Activated CD4-positive, CD25-positive, alpha-beta regulatory T cell treated with anti-CD3 and anti-CD28 coated beads, Interleukin-2, amount 50 U/mL, for 16 hours (primary cell): ENCODE results near the gene TSKS.
"Not testable (repeated sequence)": the region's sequence is repeated elsewhere in the genome, so short reads cannot be mapped to it uniquely, and the experiment has no call there.

Source experiments
- DNase-seq: peaks from one replicate; pipeline ENCODE4 v3.0.0-alpha.2; 2020; ENCODE audit warnings: low read depth, low spot score

Gene TSKS

GRCh38 chr19:49766007-49766929 lies 3.2 kb upstream of the TSKS start:
- peak; percentile 99 for DNase-seq

- no peak for DNase-seq
Measured at GRCh38 chr19:49764341-49764740, 1.2 kb upstream of the TSKS start.

GRCh38 chr19:49761625-49762311 lies 1.3 kb downstream of the TSKS start:
- no peak for DNase-seq

- DNase-seq = no peak
Measured at GRCh38 chr19:49761249-49761624, 1.9 kb downstream of the TSKS start.

GRCh38 chr19:49758292-49758691 lies 4.8 kb downstream of the TSKS start:
- DNase-seq = no peak

- DNase-seq = no peak
Measured at GRCh38 chr19:49755956-49756355, 7.2 kb downstream of the TSKS start.

GRCh38 chr19:49752701-49753100 lies 10.4 kb downstream of the TSKS start:
- no peak for DNase-seq

- no peak for DNase-seq
Measured at GRCh38 chr19:49749771-49750170, 13.3 kb downstream of the TSKS start.

- DNase-seq = no peak
Measured at GRCh38 chr19:49749055-49749716, 13.9 kb downstream of the TSKS start.

GRCh38 chr19:49746206-49746958 lies 16.7 kb downstream of the TSKS start:
- DNase-seq = peak; percentile 8

GRCh38 chr19:49744946-49745381 lies 18.1 kb downstream of the TSKS start:
- DNase-seq = no peak

- DNase-seq = no peak
Measured at GRCh38 chr19:49741210-49741844, 21.8 kb downstream of the TSKS start.

- DNase-seq = no peak
Measured at GRCh38 chr19:49739933-49740332, 23.2 kb downstream of the TSKS start.

- no peak for DNase-seq
Measured at GRCh38 chr19:49739098-49739497, 24.0 kb downstream of the TSKS start.

- DNase-seq = no peak
Measured at GRCh38 chr19:49738268-49738667, 24.8 kb downstream of the TSKS start.

GRCh38 chr19:49730166-49730565 lies 32.9 kb downstream of the TSKS start:
- DNase-seq = no peak

GRCh38 chr19:49727217-49728030 lies 35.7 kb downstream of the TSKS start:
- no peak for DNase-seq

- not testable (repeated sequence) for DNase-seq
Measured at GRCh38 chr19:49719420-49719819, 43.7 kb downstream of the TSKS start.

- no peak for DNase-seq
Measured at GRCh38 chr19:49718991-49719390, 44.1 kb downstream of the TSKS start.

GRCh38 chr19:49718511-49718910 lies 44.6 kb downstream of the TSKS start:
- no peak for DNase-seq
